Measurements from ENCODE around the gene MAGI1. TPM values are rescaled to one million over a fixed set of nuclear protein-coding genes. Genes with fewer than 3 reads are reported as not detected.

The MAGI1 gene
- polyA plus RNA-seq, 1 of the 3 experiments (the other 2 are of a cell fraction) = 10.3 TPM

DNA sequence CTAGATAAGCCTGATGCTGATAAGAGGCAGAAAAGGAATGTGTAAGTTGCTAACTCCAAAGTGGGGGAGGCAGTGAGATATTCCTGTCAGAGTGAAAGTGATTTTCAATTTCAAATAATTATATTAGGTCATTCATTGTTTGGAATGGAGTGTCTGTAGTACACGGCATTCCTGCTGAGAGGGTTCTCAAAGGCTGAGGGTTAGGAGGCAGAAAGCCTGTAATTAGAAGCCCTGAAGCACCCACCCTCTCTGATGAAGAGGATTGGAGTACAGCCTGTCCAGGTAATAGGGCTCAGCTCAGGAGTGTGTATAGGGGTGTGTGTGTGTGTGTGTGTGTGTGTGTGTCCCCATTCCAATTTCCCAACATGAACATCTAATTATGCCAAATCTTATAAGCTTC, 486.8 kb downstream of the MAGI1 start:
- CTCF ChIA-PET = interaction anchor here (0.8 to 1.4 kb wide), 4 partner anchors 12 to 112 kb away, joined by 3 to 5 read pairs (median 4); no protein-coding TSS in a partner anchor
- H4K20me1 ChIP-seq (ENCODE audit: insufficient read depth) = no peaks in the 10 kb centered on the region; the same call in 1 of the 2 replicates
- peaks cover 13% of the 10 kb centered on the region; the same call in 1 of the 2 replicates for H3K79me2 ChIP-seq (ENCODE audit: insufficient read depth)
- no peaks in the 10 kb centered on the region for H3F3A ChIP-seq (replicated peaks; ENCODE audit: insufficient read depth)
- H3K9ac ChIP-seq = no peak overlapping the region
- H3K27me3 ChIP-seq (ENCODE audit: insufficient read depth) = no peaks in the 10 kb centered on the region
- H3K9me2 ChIP-seq = no peaks in the 10 kb centered on the region
- peaks cover 0 to 12% of the 10 kb centered on the region in 2 experiments; a peak in 2 of 4 replicates for H3K4me1 ChIP-seq (ENCODE audit: control insufficient read depth in 1 of 2, insufficient read depth in 2 of 2, low read depth in 1 of 2, low read length in 1 of 2)
- no peak overlapping the region for H3K4me2 ChIP-seq
- H3K4me3 ChIP-seq (ENCODE audit: low read depth in 2 of 2, low read length in 1 of 2) = no peak overlapping the region
- TF ChIP-seq, protein P1, sequence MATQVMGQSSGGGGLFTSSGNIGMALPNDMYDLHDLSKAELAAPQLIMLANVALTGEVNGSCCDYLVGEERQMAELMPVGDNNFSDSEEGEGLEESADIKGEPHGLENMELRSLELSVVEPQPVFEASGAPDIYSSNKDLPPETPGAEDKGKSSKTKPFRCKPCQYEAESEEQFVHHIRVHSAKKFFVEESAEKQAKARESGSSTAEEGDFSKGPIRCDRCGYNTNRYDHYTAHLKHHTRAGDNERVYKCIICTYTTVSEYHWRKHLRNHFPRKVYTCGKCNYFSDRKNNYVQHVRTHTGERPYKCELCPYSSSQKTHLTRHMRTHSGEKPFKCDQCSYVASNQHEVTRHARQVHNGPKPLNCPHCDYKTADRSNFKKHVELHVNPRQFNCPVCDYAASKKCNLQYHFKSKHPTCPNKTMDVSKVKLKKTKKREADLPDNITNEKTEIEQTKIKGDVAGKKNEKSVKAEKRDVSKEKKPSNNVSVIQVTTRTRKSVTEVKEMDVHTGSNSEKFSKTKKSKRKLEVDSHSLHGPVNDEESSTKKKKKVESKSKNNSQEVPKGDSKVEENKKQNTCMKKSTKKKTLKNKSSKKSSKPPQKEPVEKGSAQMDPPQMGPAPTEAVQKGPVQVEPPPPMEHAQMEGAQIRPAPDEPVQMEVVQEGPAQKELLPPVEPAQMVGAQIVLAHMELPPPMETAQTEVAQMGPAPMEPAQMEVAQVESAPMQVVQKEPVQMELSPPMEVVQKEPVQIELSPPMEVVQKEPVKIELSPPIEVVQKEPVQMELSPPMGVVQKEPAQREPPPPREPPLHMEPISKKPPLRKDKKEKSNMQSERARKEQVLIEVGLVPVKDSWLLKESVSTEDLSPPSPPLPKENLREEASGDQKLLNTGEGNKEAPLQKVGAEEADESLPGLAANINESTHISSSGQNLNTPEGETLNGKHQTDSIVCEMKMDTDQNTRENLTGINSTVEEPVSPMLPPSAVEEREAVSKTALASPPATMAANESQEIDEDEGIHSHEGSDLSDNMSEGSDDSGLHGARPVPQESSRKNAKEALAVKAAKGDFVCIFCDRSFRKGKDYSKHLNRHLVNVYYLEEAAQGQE (IDR thresholded peaks at IDR 0.05; ENCODE audit: low read depth, low read length) = no peak
- no peak for TF ChIP-seq YY1 (IDR thresholded peaks at IDR 0.05; ENCODE audit: low read depth)
- TF ChIP-seq GATA2 (CRISPR knock-in tag; IDR thresholded peaks at IDR 0.05) = no peak
- no peak for TF ChIP-seq TEAD4 (IDR thresholded peaks at IDR 0.05; ENCODE audit: borderline replicate concordance, insufficient read depth)
- no peak for DNase-seq
- no peaks in the 10 kb centered on the region for H3K36me3 ChIP-seq (replicated peaks in 1 of 2; ENCODE audit: control insufficient read depth in 1 of 2, insufficient read depth in 2 of 2, low read length in 1 of 2)
- no peak overlapping the region for H2AFZ ChIP-seq (ENCODE audit: low read depth)
- H3K9me3 ChIP-seq = no peaks in the 10 kb centered on the region
- WGBS (ENCODE audit: low lambda C conversion rate) = 50% methylated on average over 1 of the region's 1 CpG
- POLR2A ChIA-PET = no interaction called here
- no peak overlapping the region for H3K27ac ChIP-seq (ENCODE audit: low read depth in 2 of 2, low read length in 1 of 2)

DNA sequence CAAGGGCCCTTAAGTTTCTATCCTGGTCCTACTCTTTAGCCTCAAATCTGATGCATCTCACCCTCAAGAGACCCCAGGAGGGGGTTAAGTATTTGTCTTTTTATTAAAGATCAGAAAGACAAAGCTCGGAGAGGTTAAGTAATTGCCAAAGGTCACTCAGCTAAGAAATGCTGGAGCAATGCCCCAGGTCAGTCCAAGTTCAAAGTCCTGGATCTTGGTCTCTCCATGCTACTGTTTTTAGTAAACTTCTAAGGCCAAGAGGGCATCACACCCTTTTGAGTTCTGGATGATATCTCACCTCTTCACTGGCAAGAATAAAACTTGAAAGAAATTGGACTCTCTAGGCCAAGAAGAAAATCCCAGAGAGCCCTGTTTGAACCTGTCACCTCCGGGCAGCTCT, 488.6 kb downstream of the MAGI1 start:
- Histone ChIP-seq H3K9ac (no peak overlapping the region), H3K4me3 (ENCODE audit: low read depth in 2 of 2, low read length in 1 of 2) (no peak overlapping the region), H3K9me2 (no peaks in the 10 kb centered on the region), H3K79me2 (ENCODE audit: insufficient read depth) (peaks cover 24% of the 10 kb centered on the region; the same call in 1 of the 2 replicates), H3K9me3 (no peaks in the 10 kb centered on the region), H3K27ac (ENCODE audit: low read depth in 2 of 2, low read length in 1 of 2) (no peak overlapping the region), H3K4me2 (no peak overlapping the region), H4K20me1 (ENCODE audit: insufficient read depth) (peaks cover 7% of the 10 kb centered on the region; the same call in 1 of the 2 replicates), H3K36me3 (replicated peaks in 1 of 2; ENCODE audit: control insufficient read depth in 1 of 2, insufficient read depth in 2 of 2, low read length in 1 of 2) (no peaks in the 10 kb centered on the region), H2AFZ (ENCODE audit: low read depth) (no peak overlapping the region), H3F3A (replicated peaks; ENCODE audit: insufficient read depth) (peaks cover 6% of the 10 kb centered on the region), H3K27me3 (ENCODE audit: insufficient read depth) (no peaks in the 10 kb centered on the region), H3K4me1 (ENCODE audit: control insufficient read depth in 1 of 2, insufficient read depth in 2 of 2, low read depth in 1 of 2, low read length in 1 of 2) (peaks cover 0 to 12% of the 10 kb centered on the region in 2 experiments; a peak in 3 of 4 replicates)
- WGBS (ENCODE audit: low lambda C conversion rate) = 100% methylated on average over 2 of the region's 2 CpGs
- no peak for DNase-seq
- CTCF ChIA-PET = interaction anchor here (0.6 to 1.4 kb wide), 8 partner anchors 12 to 182 kb away, joined by 3 to 7 read pairs (median 3); no protein-coding TSS in a partner anchor
- TF ChIP-seq TEAD4 (IDR thresholded peaks at IDR 0.05; ENCODE audit: borderline replicate concordance, insufficient read depth) = no peak
- no peak for TF ChIP-seq NRF1 (IDR thresholded peaks at IDR 0.05; ENCODE audit: low read depth, low read length)
- no peak for TF ChIP-seq TAF1 (IDR thresholded peaks at IDR 0.05; ENCODE audit: borderline replicate concordance, low read depth, low read length)
- TF ChIP-seq FOXJ3 (CRISPR knock-in tag; IDR thresholded peaks at IDR 0.05) = no peak
- TF ChIP-seq, protein P1 (IDR thresholded peaks at IDR 0.05; ENCODE audit: low read depth, low read length) = no peak
- TF ChIP-seq, protein P2, sequence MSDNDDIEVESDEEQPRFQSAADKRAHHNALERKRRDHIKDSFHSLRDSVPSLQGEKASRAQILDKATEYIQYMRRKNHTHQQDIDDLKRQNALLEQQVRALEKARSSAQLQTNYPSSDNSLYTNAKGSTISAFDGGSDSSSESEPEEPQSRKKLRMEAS (IDR thresholded peaks at IDR 0.05; ENCODE audit: low read depth) = no peak
- TF ChIP-seq GATA2 (CRISPR knock-in tag; IDR thresholded peaks at IDR 0.05) = no peak
- no peak for TF ChIP-seq SMC3 (IDR thresholded peaks at IDR 0.05; ENCODE audit: low read depth, low read length)
- TF ChIP-seq RAD21 (IDR thresholded peaks at IDR 0.05; ENCODE audit: low read length) = no peak
- TF ChIP-seq, protein P3, sequence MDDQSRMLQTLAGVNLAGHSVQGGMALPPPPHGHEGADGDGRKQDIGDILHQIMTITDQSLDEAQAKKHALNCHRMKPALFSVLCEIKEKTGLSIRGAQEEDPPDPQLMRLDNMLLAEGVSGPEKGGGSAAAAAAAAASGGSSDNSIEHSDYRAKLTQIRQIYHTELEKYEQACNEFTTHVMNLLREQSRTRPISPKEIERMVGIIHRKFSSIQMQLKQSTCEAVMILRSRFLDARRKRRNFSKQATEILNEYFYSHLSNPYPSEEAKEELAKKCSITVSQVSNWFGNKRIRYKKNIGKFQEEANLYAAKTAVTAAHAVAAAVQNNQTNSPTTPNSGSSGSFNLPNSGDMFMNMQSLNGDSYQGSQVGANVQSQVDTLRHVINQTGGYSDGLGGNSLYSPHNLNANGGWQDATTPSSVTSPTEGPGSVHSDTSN (IDR thresholded peaks at IDR 0.05) = no peak
- TF ChIP-seq USF1 (IDR thresholded peaks at IDR 0.05; ENCODE audit: borderline replicate concordance, low read depth) = no peak
- POLR2A ChIA-PET = interaction anchor here (0.6 kb wide), 1 partner anchor 47 kb away, joined by 3 read pairs; no protein-coding TSS in a partner anchor

All from SK-N-SH (cell line).